Parathyroid adenoma (tissue), 2 donors: Measurements from ENCODE around the gene DNAI4.

Source experiments
- H2AFZ ChIP-seq: fragments of 300-600 bp; sonication (generic); one replicate; pipeline ENCODE4 v1.7.0; 2017; ENCODE audit warnings: antibody characterized with exemption, mild to moderate bottlenecking
- H3K27ac ChIP-seq: fragments of 300-600 bp; sonication (generic); one replicate; pipeline ENCODE4 v1.7.0; 2017
- H3K27me3 ChIP-seq: fragments of 300-600 bp; sonication (generic); one replicate; pipeline ENCODE4 v1.7.0; 2017; ENCODE audit warnings: low read length; ENCODE audit not compliant: control insufficient read depth, insufficient read depth
- H3K36me3 ChIP-seq: fragments of 300-600 bp; sonication (generic); one replicate; pipeline ENCODE4 v1.7.0; 2017; ENCODE audit warnings: low read length; ENCODE audit not compliant: control insufficient read depth, insufficient read depth
- H3K4me1 ChIP-seq: fragments of 300-600 bp; sonication (generic); one replicate; pipeline ENCODE4 v1.7.0; 2017; ENCODE audit warnings: control low read depth
- H3K4me2 ChIP-seq: fragments of 300-600 bp; sonication (generic); one replicate; pipeline ENCODE4 v1.7.0; 2017; ENCODE audit warnings: low read length
- H3K4me3 ChIP-seq: fragments of 300-600 bp; sonication (generic); one replicate; pipeline ENCODE4 v1.7.0; 2017; ENCODE audit warnings: low read depth, low read length
- H3K79me2 ChIP-seq: fragments of 300-600 bp; sonication (generic); one replicate; pipeline ENCODE4 v1.7.0; 2017; ENCODE audit warnings: control low read depth
- H3K9ac ChIP-seq: fragments of 300-600 bp; sonication (generic); one replicate; pipeline ENCODE4 v1.7.0; 2017; ENCODE audit warnings: mild to moderate bottlenecking
- H3K9me3 ChIP-seq: fragments of 300-600 bp; sonication (generic); one replicate; pipeline ENCODE4 v1.7.0; 2017; ENCODE audit warnings: low read length; ENCODE audit not compliant: control insufficient read depth
- TF ChIP-seq, protein P1 (sequence below): fragments of 300-600 bp; sonication (generic); IDR thresholded peaks from one replicate; pipeline ENCODE4 v1.7.0; 2017; ENCODE audit warnings: antibody characterized with exemption, mild to moderate bottlenecking
- donor health status: primary hyperparathyroidism.

DNAI4 gene

GRCh38 chr1:66937529-66938234 lies 13.0 kb upstream of the DNAI4 start:
- Histone ChIP-seq H3K4me3 (no peak overlapping the region), H3K9ac (no peak overlapping the region), H3K79me2 (peaks cover 8% of the 10 kb centered on the region), H3K4me1 (no peaks in the 10 kb centered on the region), H2AFZ (no peak overlapping the region), H3K27me3 (no peaks in the 10 kb centered on the region), H3K9me3 (no peaks in the 10 kb centered on the region), H3K36me3 (no peaks in the 10 kb centered on the region), H3K27ac (no peak overlapping the region), H3K4me2 (no peak overlapping the region)
- TF ChIP-seq, protein P1, sequence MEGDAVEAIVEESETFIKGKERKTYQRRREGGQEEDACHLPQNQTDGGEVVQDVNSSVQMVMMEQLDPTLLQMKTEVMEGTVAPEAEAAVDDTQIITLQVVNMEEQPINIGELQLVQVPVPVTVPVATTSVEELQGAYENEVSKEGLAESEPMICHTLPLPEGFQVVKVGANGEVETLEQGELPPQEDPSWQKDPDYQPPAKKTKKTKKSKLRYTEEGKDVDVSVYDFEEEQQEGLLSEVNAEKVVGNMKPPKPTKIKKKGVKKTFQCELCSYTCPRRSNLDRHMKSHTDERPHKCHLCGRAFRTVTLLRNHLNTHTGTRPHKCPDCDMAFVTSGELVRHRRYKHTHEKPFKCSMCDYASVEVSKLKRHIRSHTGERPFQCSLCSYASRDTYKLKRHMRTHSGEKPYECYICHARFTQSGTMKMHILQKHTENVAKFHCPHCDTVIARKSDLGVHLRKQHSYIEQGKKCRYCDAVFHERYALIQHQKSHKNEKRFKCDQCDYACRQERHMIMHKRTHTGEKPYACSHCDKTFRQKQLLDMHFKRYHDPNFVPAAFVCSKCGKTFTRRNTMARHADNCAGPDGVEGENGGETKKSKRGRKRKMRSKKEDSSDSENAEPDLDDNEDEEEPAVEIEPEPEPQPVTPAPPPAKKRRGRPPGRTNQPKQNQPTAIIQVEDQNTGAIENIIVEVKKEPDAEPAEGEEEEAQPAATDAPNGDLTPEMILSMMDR = no peak

DNA sequence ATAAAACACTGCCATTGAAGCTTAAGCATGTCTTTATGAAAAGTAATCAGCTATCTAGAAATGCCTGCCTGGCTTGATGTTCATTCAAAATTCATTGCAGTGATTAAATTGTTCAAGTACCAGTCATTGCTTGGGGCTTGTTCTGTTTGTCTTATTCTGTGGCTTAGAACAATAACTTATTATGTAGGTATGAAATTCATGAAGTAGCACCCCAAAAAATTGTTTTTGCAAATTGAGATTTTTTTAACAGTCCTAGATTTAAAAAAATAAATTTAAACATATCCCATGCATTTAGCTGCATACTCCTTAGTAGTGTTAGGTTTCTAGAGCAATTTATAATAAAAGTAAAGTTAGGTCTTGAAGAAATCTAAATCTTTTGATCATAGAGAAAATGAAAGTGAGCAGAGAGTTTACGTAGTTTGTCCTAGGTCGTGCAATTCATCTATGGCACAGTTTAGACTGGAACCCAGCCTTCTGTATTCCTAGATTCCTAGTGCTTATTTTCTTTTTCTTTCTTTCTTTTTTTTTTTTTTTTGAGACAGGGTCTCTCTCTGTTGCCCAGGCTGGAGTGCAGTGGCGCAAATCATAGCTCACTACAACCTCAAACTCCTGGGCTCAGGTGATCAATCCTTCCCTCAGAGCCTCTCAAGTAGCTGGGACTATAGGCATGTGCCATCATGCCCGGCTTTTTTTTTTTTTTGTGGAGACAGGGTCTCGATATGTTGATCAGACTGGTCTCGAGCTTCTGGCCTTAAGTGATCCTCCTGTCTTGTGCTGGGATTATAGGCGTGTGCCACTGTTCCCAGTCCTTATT lies 9.4 kb upstream of the DNAI4 start:
- Histone ChIP-seq H2AFZ (no peak overlapping the region), H3K4me1 (no peaks in the 10 kb centered on the region), H3K36me3 (no peaks in the 10 kb centered on the region), H3K4me3 (no peak overlapping the region), H3K9me3 (no peaks in the 10 kb centered on the region), H3K27me3 (no peaks in the 10 kb centered on the region), H3K79me2 (peaks cover 8% of the 10 kb centered on the region), H3K27ac (no peak overlapping the region), H3K9ac (no peak overlapping the region), H3K4me2 (no peak overlapping the region)
- TF ChIP-seq, protein P1 = no peak

- Histone ChIP-seq H3K27me3 (no peaks in the 10 kb centered on the region), H3K4me2 (no peak overlapping the region), H3K79me2 (peaks cover 8% of the 10 kb centered on the region), H3K9me3 (no peaks in the 10 kb centered on the region), H2AFZ (no peak overlapping the region), H3K4me3 (no peak overlapping the region), H3K36me3 (no peaks in the 10 kb centered on the region), H3K9ac (no peak overlapping the region), H3K4me1 (no peaks in the 10 kb centered on the region), H3K27ac (no peak overlapping the region)
- TF ChIP-seq, protein P1 = no peak
These were observed 7.6 kb upstream of the DNAI4 start for GRCh38 chr1:66932291-66932690.

DNA sequence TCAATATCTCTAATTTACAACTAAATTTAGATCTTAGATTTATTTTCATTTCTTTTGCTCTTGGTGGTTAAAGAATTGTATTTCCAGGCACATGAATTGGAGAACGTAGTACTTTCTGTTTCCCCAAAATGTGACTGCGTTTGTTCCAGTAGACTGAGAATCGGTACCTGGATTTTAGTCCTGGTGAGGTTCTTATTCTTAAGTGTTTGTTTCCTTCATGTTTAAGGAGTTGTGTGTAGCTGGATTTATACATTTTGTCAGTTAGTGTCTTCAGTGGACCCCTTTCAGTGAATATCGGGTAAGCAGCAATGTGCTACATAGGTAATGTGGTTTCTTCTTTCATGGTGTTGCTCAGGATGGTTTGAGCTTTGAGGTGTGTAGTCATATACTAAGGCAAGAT lies 6.9 kb upstream of the DNAI4 start:
- Histone ChIP-seq H3K4me1 (no peaks in the 10 kb centered on the region), H3K9me3 (no peaks in the 10 kb centered on the region), H3K9ac (no peak overlapping the region), H3K36me3 (no peaks in the 10 kb centered on the region), H3K4me2 (peak overlapping the region; percentile 71), H3K4me3 (peak overlapping the region; percentile 79), H3K79me2 (peaks cover 8% of the 10 kb centered on the region), H3K27me3 (no peaks in the 10 kb centered on the region), H3K27ac (no peak overlapping the region), H2AFZ (no peak overlapping the region)
- TF ChIP-seq, protein P1 = no peak
